Hepatocyte (in vitro differentiated cells): ENCODE results near the gene COX4I1. TPM values are rescaled to one million over a fixed set of nuclear protein-coding genes. Genes with fewer than 3 reads are reported as not detected.
A peak's percentile ranks its signal among the peaks of the same experiment; 100 is the strongest.

Source experiments
- DNase-seq: peaks from one replicate; pipeline ENCODE4 v3.0.0-alpha.2; 2016; ENCODE audit warnings: low spot score
- H2AFZ ChIP-seq: fragments of 200-600 bp; sonication (generic); 2 replicates; pipeline ENCODE4 v1.6.0; 2016; ENCODE audit warnings: antibody characterized with exemption, mild to moderate bottlenecking
- H3K27ac ChIP-seq: fragments of 200-600 bp; sonication (generic); 2 replicates; pipeline ENCODE4 v1.5.1; 2016; ENCODE audit warnings: mild to moderate bottlenecking
- H3K27me3 ChIP-seq: fragments of 200-600 bp; sonication (generic); 2 replicates; pipeline ENCODE4 v1.6.1; 2016
- H3K36me3 ChIP-seq: fragments of 200-600 bp; sonication (generic); replicated peaks from 2 replicates; pipeline ENCODE4 v1.5.1; 2016; ENCODE audit warnings: low read depth; ENCODE audit not compliant: insufficient read depth
- H3K4me1 ChIP-seq: fragments of 200-600 bp; sonication (generic); 2 replicates; pipeline ENCODE4 v1.5.1; 2016; ENCODE audit warnings: mild to moderate bottlenecking, moderate library complexity; ENCODE audit not compliant: insufficient read depth
- H3K4me2 ChIP-seq: fragments of 200-600 bp; sonication (generic); 2 replicates; pipeline ENCODE4 v1.6.0; 2016
- H3K4me3 ChIP-seq: fragments of 200-600 bp; sonication (generic); 2 replicates; pipeline ENCODE4 v1.5.1; 2016; ENCODE audit warnings: mild to moderate bottlenecking
- H3K79me2 ChIP-seq: fragments of 200-600 bp; sonication (generic); 2 replicates; pipeline ENCODE4 v1.6.0; 2017; ENCODE audit warnings: mild to moderate bottlenecking
- H3K9me2 ChIP-seq: fragments of 200-600 bp; sonication (generic); replicated peaks from 2 replicates; pipeline ENCODE4 v1.6.0; 2017; ENCODE audit warnings: mild to moderate bottlenecking; ENCODE audit not compliant: insufficient read depth
- H3K9me3 ChIP-seq: fragments of 200-600 bp; sonication (generic); 2 replicates; pipeline ENCODE4 v1.5.1; 2016; ENCODE audit warnings: low read depth, mild to moderate bottlenecking
- H4K20me1 ChIP-seq: fragments of 200-600 bp; sonication (generic); 2 replicates; pipeline ENCODE4 v1.6.0; 2016; ENCODE audit warnings: mild to moderate bottlenecking; ENCODE audit not compliant: insufficient read depth, poor library complexity, severe bottlenecking
- EZH2 ChIP-seq: fragments of 200-600 bp; sonication (generic); IDR thresholded peaks from 2 replicates; pipeline ENCODE4 v1.6.1; 2016; ENCODE audit warnings: antibody characterized with exemption, mild to moderate bottlenecking, borderline replicate concordance
- EZH2phosphoT487 ChIP-seq: fragments of 200-600 bp; sonication (generic); IDR thresholded peaks from one replicate; pipeline ENCODE4 v1.6.1; 2018; ENCODE audit warnings: antibody characterized with exemption, mild to moderate bottlenecking, low read depth, moderate library complexity; ENCODE audit not compliant: unreplicated experiment, severe bottlenecking
- WGBS: methylation state at CpG from one replicate; pipeline ENCODE4 v1.1.6; 2016; ENCODE audit warnings: low lambda C conversion rate; ENCODE audit errors: missing lambda C conversion rate; 5-methylcytosine and 5-hydroxymethylcytosine counted together
- polyA plus RNA-seq: library from polyadenylated mRNA; unstranded; fragments of >200 nt; fragmentation: Nextera tagmentation; extraction: Ambion mirVana; gene quantifications from 2 replicates; pipeline ENCODE4 v1.2.1, GENCODE V29; 2016
- total RNA-seq: library from RNA; depleted of rRNA; stranded (reverse); fragments of >200 nt; gene quantifications from 2 replicates; pipeline ENCODE4 v1.2.3, GENCODE V29; 2014
- TF ChIP-seq, protein P1 (sequence below): fragments of 200-600 bp; sonication (generic); IDR thresholded peaks from 2 replicates; pipeline ENCODE4 v1.5.1; 2016; ENCODE audit warnings: antibody characterized with exemption, mild to moderate bottlenecking; ENCODE audit not compliant: poor library complexity

The COX4I1 gene
- total and polyA plus RNA-seq, 2 experiments from 2014 or later, result 449 to 655 TPM

DNA sequence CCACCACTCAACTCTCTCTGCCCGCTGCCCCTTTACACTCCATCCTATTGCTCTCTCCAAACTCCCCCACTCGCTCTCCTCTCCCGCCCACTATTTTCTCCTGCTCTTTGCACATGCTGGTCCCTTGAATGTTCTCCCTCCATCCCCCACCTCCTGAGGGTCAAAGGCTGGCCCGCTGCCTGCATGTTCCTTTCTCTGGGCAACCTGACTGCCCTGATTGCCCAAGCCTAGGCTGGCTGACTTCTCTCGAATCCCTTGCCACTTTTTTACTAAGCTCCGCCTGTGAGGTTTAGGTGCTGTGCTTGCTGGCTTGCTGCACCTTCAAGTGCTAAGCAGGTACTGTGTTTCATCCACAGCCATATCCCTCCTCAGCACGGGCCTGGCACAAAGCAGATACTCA lies 2.9 kb upstream of the COX4I1 start:
- no peak overlapping the region for H3K27ac ChIP-seq
- H2AFZ ChIP-seq, result no peak overlapping the region
- WGBS, result 91% methylated on average over 7 of the region's 7 CpGs
- H3K9me2 ChIP-seq, result no peaks in the 10 kb centered on the region
- H3K79me2 ChIP-seq, result peaks cover 97% of the 10 kb centered on the region
- H4K20me1 ChIP-seq, result peaks cover 29% of the 10 kb centered on the region
- peaks cover 11% of the 10 kb centered on the region for H3K4me1 ChIP-seq
- H3K36me3 ChIP-seq, result no peaks in the 10 kb centered on the region
- H3K27me3 ChIP-seq, result no peaks in the 10 kb centered on the region
- no peaks in the 10 kb centered on the region for H3K9me3 ChIP-seq
- TF ChIP-seq EZH2phosphoT487 (no peak), EZH2 (no peak)
- TF ChIP-seq, protein P1, sequence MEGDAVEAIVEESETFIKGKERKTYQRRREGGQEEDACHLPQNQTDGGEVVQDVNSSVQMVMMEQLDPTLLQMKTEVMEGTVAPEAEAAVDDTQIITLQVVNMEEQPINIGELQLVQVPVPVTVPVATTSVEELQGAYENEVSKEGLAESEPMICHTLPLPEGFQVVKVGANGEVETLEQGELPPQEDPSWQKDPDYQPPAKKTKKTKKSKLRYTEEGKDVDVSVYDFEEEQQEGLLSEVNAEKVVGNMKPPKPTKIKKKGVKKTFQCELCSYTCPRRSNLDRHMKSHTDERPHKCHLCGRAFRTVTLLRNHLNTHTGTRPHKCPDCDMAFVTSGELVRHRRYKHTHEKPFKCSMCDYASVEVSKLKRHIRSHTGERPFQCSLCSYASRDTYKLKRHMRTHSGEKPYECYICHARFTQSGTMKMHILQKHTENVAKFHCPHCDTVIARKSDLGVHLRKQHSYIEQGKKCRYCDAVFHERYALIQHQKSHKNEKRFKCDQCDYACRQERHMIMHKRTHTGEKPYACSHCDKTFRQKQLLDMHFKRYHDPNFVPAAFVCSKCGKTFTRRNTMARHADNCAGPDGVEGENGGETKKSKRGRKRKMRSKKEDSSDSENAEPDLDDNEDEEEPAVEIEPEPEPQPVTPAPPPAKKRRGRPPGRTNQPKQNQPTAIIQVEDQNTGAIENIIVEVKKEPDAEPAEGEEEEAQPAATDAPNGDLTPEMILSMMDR, result no peak
- no peak overlapping the region for H3K4me3 ChIP-seq
- H3K4me2 ChIP-seq, result no peak overlapping the region
- no peak for DNase-seq

DNA sequence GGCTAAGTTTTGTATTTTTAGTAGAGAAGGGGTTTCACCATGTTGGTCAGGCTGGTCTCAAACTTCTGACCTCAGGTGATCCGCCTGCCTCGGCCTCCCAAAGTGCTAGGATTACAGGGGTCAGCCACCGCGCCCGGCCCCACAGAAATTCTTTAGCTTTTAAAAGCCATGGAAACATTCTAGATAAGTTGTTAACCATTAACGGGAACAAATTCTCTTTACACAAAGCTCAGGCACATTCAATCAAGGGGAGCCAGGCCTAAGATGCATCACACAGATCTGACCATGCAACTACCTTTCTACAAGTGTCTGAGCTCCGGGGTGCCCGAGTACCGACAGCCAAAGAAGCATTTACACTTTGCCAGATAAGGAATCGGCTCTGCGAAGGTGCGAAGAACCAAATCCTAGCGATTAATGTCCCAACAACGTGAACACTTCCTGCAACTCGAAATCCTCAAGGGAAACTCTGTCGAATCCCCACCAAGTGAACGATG lies 1.2 kb upstream of the COX4I1 start:
- Histone ChIP-seq H2AFZ (peak overlapping the region; percentile 28), H3K36me3 (no peaks in the 10 kb centered on the region)
- 19% methylated on average over 17 of the region's 17 CpGs for WGBS

DNA sequence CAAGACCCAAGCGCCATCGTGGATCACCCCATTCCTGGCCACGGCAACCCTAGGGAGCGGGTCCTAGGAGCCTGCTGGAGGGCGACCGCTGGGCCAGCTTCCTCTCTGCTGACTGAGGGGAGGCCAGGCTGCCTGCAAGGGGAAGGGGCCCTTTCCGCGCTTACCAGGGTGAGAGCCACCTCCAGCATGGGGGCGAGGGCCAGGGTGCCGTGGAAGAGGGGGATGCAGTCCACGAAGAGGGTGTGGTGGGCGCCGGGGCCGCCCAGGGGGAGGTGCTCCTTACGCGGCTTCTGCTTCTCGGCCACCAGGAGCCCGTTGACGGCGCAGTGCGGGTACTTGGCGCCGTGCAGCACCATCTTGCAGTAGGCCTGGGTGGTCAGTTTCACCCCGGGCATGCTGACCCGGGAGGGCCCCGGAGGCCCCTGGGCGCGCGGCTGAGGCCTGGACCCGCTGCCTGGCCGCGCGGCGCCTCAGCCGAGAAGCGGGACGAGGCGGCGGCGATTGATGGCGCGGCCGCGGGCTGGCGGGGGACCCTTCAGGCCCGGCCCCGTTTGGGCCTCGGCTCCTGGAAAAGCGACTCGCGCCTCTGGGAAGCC lies 496 bp upstream of the COX4I1 start:
- peak overlapping the region; percentile 28 for H2AFZ ChIP-seq
- H3K9me2 ChIP-seq, result no peaks in the 10 kb centered on the region
- H3K4me3 ChIP-seq, result peak overlapping the region; percentile 74
- no peaks in the 10 kb centered on the region for H3K9me3 ChIP-seq
- H3K4me1 ChIP-seq, result peaks cover 11% of the 10 kb centered on the region
- peaks cover 92% of the 10 kb centered on the region for H3K79me2 ChIP-seq
- H3K36me3 ChIP-seq, result no peaks in the 10 kb centered on the region
- peak overlapping the region; percentile 81 for H3K4me2 ChIP-seq
- peaks cover 25% of the 10 kb centered on the region for H4K20me1 ChIP-seq
- H3K27me3 ChIP-seq, result no peaks in the 10 kb centered on the region
- under 1% methylated on average over 43 of the region's 51 CpGs for WGBS
- peak; percentile 50 for DNase-seq
- TF ChIP-seq EZH2 (no peak), EZH2phosphoT487 (no peak)
- TF ChIP-seq, protein P1, result no peak
- H3K27ac ChIP-seq, result peak overlapping the region; percentile 97

More for the DNA sequence above, 1.2 kb upstream of the COX4I1 start:
- H4K20me1 ChIP-seq, result peaks cover 31% of the 10 kb centered on the region
- H3K27ac ChIP-seq, result peak overlapping the region; percentile 97
- no peaks in the 10 kb centered on the region for H3K9me2 ChIP-seq
- H3K4me3 ChIP-seq, result peak overlapping the region; percentile 74
- TF ChIP-seq, protein P1, result no peak
- no peak for TF ChIP-seq EZH2phosphoT487
- TF ChIP-seq EZH2, result no peak
- no peaks in the 10 kb centered on the region for H3K27me3 ChIP-seq
- peak overlapping the region; percentile 81 for H3K4me2 ChIP-seq
- H3K9me3 ChIP-seq, result no peaks in the 10 kb centered on the region
- peaks cover 95% of the 10 kb centered on the region for H3K79me2 ChIP-seq
- DNase-seq, result peak; percentile 39
- peaks cover 11% of the 10 kb centered on the region for H3K4me1 ChIP-seq
